ACHN (cell line): ENCODE results near the gene DLK2.
"Not testable (repeated sequence)": the region's sequence is repeated elsewhere in the genome, so short reads cannot be mapped to it uniquely, and the experiment has no call there.

Experiments
- DNase-seq: peaks from one replicate; pipeline ENCODE4 v3.0.0-alpha.2; 2015
- in situ Hi-C: cut with HindIII; loops from 2 replicates; pipeline ENCODE4 v1.10.0; 2017; ENCODE audit warnings: low sequenced_read_pairs, low pct_ligation_motif_present, low pct_unique_long_range_greater_than_20kb

The DLK2 gene

DNA sequence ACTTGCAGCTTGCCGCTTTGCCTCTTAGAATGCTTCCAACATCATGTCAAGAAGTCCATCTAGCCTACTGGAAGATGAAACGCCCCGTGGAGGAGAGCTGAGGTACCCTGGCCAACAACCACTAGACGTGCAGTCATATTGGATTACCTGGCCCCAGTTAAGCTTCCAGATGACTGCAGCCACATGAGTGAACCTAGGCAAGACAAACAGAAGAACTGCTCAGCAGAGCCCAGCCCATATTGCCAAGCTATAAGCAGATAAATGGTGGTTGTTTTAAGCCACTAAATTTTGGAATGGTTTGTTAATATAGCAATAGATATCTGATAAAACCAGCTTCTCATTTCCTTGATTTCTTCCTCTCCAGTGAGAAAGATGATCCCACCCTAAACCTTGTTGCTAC, 4.7 kb upstream of the DLK2 start:
- in situ Hi-C loops = no loop called here
- DNase-seq = no peak

DNA sequence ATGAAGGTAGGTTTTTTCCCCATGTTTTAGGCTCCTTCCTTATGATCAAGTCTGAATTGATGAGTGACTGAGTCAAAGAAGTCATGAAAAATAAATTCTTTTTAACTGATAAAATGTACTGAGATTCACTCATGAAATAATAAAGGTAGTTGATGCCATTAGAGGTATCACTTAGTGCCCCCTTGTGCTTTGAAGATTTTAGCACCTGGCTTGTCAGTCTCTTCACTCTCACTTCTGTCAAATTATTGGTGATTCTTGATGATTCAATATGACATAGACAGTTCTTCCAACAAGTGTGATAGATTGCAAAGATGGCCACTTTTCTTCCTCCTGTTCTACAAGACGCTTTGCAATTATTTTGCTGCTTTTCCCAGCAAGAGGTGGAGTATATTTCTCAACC, 4.2 kb upstream of the DLK2 start:
- no peak for DNase-seq
- in situ Hi-C loops = no loop called here

DNA sequence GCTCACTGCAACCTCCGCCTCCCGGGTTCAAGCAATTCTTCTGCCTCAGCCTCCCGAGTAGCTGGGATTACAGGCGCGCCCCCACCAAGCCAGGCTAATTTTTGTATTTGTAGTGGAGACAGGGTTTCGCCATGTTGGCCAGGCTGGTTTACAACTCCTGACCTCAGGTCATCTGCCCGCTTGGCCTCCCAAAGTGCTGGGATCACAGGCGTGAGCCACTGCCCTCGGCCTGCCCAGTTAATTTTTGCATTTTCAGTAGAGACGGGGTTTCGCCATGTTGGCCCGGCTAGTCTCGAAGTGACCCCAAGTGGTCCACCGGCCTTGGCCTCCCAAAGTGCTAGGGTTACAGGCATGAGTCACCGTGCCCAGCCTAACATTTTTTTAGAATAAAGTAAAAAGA, 2.8 kb upstream of the DLK2 start:
- in situ Hi-C loops, DNase-seq: not testable (repeated sequence)

DNA sequence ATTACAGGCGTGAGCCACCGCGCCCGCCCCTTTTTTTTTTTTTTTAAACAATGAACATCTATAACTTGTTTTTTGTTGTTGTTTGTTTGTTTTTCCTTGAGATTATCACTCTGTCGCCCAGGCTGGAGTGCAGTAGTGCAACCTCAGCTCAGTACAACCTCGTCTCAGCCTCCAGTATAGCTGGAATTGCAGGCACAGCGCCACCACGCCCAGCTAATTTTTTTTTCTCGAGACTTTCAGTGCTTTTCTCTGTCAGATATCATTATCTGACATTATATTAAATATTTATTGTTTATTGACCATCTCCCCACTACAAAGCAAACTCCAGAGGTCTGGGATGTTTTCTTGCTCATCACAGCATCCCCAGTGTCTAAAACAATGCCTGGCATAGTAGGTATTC, 2.3 kb upstream of the DLK2 start:
- in situ Hi-C loops = no loop called here
- no peak for DNase-seq

DNA sequence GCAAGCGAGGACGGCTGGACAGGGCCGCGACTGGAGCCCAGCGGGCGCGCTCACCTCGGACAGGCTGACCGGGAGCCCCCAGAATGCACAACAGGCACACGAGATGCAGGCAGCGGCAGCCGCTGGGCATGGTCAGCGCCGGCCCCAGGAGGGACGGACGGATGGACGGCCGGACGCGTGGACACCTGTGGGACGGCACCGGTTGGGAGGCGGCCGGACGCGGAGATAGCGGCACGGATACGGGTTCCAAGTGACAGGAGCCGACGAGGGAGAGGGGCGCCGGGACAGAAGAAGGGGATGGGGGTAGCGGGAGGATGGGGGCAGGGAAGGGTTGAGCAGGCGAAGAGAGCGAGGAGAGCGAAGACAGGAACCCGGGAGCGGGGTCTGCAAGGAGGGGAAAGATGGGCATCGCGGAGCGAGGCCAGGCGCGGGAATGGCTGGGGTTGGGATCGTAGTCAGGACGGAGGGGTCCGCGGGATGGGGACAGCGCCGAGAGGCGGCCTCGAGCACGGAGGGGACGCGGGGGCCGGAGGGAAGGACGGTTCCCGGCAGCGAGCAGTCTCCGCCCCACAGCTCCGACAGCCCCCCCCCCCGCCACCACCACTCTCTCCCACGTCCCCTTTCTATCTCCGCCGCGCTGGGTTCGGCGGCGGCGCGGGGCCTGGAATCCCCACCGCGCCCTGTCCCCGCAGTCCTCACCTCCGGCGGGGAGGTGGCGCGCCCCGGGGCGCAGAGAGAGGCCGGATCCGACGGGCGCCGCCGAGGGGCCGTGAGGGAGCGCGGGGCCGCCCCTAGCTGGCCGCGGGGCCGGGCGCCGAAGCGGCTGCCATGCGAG, 435 bp downstream of the DLK2 start:
- peak; percentile 75 for DNase-seq
- in situ Hi-C loops = no loop called here

DNA sequence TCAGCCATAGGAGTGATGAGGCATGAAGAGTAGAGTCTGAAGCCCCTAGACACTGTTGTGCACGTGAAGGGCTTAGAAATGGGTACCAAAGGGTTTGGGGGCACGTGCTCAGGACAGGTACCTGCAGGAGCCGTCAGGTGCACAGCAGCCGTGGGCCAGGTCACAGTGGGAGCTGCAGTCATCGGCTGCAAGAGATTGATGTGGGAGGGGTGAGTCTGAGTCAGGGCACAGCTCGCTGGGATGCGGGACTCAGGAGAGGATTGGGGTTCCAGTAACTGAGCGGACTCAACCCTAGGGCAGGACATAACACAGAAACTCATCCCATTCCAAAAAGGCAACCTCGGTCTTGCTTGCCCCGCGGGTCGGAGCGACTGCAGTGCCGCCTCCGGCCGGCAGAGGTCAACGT, 1.1 kb downstream of the DLK2 start:
- no peak for DNase-seq
- in situ Hi-C loops = no loop called here

DNA sequence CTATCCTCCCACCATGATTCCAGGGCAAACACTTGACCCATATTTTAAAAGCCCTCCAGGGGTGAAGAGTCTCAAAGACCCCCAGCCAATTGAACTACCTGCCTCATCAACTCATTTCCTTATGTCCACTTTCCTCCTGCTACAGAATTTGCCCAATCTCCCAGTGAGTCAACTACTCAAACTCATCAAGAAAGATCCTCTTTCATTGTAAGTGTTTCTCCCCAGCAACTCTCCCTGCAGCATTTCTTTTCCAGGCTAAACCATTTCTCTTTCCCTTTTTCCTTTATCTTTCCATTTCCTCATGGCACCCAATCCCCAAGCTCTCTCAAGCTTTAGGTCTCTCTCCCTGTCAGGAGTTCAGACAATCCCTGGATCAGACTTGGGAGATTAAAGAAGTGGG, 1.5 kb downstream of the DLK2 start:
- no peak for DNase-seq
- in situ Hi-C loops = no loop called here

DNA sequence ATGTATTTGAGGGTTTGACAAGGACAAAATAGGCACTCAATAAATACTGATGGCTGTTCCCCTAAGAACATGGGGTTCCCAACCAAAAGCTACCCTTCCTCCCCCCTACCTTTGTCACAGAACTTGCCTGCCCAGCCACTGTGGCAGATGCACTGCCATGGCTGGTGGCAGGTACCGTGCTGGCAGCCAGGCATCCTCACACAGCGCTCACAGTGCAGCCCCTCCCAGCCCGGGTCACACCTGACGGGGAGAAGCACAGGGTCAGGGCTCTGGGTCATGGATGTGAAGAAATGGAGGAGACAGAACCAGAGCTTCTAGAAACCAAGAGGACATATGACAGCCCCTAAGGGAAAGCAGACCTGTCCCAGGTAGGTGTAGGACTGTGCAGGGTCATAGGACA, 2.5 kb downstream of the DLK2 start:
- in situ Hi-C loops = no loop called here
- DNase-seq = no peak

DNA sequence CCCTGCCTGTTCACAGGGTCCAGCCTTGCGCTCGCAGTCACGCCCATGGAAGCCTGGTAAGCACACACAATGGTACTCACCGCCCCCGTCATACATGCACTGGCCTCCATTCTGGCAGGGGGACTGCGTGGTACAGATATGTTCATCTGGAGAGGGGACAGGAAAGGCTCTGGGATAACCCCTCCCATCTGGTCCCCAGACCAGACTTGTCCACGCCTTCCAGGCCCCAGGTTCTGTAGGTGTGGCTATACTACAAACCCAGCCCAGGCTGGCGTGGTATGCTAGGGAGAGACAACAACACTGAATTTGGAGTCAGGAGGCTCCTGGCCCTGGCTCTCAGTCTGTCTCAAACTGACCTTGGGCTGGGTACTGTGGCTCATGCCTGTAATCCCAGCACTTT, 3.4 kb downstream of the DLK2 start:
- in situ Hi-C loops = no loop called here
- no peak for DNase-seq

DNA sequence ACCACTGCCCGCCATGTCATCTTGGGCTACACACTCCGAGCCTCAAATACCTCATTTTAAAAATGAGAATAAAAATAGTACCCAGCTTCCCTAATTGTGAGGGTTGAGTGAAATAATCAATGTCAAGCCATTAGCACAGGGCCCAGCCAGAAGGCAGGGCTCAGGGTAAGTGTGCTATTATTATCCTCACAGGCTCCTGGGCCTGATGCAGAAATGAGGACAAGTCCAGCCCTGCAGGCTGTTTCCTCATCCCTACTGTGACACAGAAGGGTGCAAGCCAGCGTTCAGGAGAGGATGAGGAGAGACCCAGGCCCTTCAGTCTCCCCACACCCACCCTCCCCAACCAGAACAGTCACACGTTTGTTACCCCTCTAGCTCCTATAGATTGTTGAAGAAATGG, 4.0 kb downstream of the DLK2 start:
- DNase-seq = no peak
- in situ Hi-C loops = no loop called here

DNA sequence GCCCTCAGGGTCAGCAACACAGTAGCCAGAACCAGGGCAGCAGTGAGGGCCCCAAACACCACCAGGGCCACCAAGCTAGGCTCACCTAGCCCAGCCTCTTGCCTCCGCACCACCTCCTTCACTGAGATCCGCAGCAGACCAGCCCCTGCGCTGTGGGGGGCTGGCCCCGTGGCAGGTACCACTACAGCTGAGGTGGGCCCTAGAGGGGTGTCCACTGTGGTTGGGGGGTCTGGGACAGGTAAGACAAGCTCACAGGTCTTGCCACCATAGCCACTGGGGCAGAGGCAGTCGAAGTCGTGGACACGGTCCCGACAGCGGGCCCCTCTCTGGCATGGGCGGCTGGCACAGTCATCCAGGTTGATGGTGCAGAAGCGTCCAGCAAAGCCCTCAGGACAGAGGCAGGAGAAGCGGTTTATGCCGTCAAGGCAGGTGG, 4.6 kb downstream of the DLK2 start:
- in situ Hi-C loops = no loop called here
- DNase-seq = no peak

DNA sequence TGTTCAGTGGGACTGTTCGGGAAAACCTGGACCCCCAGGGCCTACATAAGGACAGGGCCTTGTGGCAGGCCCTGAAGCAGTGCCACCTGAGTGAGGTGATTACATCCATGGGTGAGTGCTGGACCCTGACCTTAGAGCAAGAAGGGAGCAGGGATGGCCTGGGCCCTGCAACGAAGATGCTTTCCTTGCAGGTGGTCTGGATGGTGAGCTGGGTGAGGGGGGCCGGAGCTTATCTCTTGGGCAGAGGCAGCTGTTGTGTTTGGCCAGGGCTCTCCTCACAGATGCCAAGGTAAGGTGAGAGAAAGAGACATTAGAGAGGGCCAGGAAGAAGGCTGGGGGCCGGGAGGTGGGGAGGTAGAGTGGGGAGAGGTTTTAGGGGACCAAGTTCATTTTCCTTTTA, 6.4 kb downstream of the DLK2 start:
- no peak for DNase-seq
- in situ Hi-C loops = no loop called here

DNA sequence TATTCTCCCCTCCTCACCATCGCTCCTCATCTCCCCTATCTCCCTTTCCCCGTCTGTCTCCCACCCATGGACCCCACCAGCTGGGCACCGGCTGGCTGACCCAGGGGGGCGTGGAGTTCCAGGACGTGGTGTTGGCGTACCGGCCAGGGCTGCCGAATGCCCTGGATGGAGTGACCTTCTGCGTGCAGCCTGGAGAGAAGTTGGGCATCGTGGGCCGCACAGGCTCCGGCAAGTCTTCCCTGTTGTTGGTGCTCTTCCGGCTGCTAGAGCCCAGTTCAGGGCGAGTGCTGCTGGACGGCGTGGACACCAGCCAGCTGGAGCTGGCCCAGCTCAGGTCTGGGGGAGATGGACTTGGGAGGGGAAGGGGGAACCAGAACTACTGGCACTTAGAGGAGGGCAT, 7.7 kb downstream of the DLK2 start:
- DNase-seq = no peak
- in situ Hi-C loops = no loop called here

DNA sequence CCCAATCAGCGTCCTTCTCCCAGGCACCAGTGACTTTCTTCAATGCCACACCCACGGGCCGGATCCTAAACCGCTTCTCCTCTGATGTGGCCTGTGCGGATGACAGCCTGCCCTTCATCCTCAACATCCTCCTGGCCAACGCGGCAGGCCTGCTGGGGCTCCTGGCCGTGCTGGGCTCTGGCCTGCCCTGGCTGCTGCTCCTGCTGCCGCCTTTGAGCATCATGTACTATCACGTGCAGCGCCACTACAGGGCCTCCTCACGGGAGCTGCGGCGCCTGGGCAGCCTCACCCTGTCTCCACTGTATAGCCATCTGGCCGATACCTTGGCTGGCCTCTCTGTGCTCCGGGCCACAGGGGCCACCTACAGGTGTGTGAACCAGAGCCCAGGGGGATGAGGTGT, 9.8 kb downstream of the DLK2 start:
- DNase-seq = no peak
- in situ Hi-C loops = no loop called here

DNA sequence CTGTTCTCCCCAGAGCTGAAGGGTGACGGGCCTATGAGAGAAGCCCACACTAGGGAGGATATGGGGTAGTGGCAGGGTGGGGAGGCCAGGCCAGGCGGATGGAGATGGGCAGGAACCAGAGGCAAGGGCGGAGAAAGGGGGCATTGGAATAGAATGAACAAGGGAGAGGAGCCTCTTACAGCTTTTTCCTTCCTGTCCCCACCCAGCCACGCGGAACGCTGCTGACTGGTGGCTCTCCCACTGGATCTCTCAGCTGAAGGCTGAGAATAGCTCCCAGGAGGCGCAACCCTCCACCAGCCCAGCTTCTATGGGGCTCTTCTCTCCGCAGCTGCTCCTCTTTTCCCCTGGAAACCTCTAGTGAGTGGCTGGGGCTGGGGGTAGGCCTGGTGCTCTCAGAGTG, 10.8 kb downstream of the DLK2 start:
- DNase-seq = no peak
- in situ Hi-C loops = no loop called here

DNA sequence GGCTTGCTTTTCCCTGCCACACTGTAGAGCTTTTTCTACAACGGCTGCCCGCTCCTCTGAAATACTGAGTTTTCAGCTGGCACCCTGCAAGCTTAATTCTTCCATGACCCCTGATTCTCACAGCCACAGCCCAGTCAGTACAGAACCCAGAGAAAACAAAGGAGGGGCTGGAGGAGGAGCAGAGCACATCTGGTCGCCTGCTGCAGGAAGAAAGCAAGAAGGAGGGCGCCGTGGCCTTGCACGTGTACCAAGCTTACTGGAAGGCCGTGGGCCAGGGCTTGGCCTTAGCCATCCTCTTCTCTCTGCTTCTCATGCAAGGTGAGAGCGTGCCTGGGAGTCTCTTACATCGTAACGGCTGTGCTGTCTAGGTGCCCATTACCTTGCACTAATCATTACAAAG, 11.3 kb downstream of the DLK2 start:
- no peak for DNase-seq
- in situ Hi-C loops = no loop called here

DNA sequence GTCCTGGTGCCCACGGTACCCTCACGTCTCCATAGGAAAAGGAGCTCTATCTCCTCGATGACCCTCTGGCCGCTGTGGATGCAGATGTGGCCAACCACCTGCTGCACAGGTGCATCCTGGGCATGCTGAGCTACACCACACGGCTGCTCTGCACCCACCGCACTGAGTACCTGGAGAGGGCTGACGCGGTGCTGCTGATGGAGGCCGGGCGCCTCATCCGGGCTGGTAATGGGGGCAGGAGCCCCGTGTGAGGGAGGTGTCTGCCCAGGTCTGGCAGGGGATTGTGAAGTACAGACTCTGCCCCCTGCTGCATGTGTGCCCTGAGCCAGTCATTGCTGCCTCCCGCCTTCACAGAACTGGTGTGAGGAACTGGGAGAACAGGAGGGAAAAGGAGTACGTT, 12.4 kb downstream of the DLK2 start:
- DNase-seq = no peak
- in situ Hi-C loops = no loop called here

DNA sequence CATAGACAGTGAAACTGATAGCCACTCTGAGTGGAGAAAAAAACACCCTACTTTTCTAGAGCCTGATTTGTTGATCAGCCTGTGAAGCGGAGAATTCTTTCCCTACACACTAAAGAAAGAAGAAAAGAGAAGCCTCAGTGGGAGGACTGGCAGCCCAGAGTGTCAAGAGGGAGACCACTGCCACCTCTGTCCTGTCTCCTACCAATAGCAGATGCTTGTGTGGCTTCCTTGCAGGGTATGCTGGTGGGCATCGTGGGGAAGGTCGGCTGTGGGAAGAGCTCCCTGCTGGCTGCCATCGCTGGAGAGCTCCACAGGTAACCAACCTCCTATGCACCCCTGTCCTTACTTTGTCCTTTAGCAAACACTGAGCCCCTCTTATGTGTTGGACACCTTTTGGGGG, 17.6 kb downstream of the DLK2 start:
- DNase-seq = no peak
- in situ Hi-C loops = no loop called here

DNA sequence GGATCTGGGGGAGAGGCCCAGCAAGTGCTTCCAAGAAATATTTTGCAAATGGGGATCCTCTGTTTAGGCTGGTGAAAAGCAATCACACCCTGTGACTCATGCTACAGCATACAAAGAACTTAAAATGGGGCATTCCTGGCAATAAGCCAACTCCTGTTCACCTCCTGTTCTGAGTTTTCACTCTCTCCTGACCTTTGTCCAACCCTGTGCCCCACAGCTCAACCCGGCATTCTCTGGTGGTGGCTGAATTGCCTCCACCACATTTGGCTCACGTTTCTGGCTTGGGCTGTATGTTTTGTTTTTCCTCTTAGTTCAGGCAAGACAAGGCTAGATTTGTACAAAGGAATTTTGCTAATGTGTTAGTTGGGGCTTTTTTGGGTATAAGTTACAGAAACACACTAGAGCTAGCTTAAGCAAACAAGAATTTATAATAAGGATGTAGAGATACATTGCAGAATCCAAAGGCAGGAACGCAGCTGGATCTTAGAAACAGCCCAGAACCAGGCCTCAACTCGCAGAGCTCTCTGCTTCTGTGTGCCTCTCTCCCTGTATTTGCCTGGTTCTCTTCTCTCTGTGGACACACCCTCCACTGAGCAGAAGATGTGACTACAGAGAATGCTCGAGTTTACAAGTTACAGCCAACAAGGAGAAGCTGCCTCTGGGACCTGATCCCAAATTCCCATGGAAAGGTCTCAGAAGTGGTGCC, 18.6 kb downstream of the DLK2 start:
- DNase-seq = peak; percentile 52
- in situ Hi-C loops = no loop called here
